Endothelial cell of umbilical vein (primary cell): ENCODE measurements around the gene SLCO3A1. TPM values are rescaled to one million over a fixed set of nuclear protein-coding genes. Genes with fewer than 3 reads are reported as not detected.

Source experiments
- BruUV-seq: library from RNA; stranded (reverse); fragments of 400-500 nt; replicated peaks from 2 replicates; lab custom pipeline; 2021; lab: Mats Ljungman, UMichigan
- CTCF ChIA-PET: fragments of 300-600, 350-600 bp; sonication (Branson Sonifier 250); formaldehyde crosslinking; loops from one replicate; lab custom pipeline; 2021; ENCODE audit warnings: antibody characterized with exemption, inconsistent platforms; lab: Charles Lee
- POLR2A ChIA-PET: fragments of 300-600, 350-600 bp; sonication (Branson Sonifier 250); formaldehyde crosslinking; loops from one replicate; lab custom pipeline; 2021; ENCODE audit warnings: antibody characterized with exemption, inconsistent platforms; lab: Charles Lee
- DNase-seq: peaks from one replicate; pipeline ENCODE4 v3.0.0-alpha.2; 2011; ENCODE audit warnings: low read depth, low spot score
- FAIRE-seq: peaks from 2 replicates; lab custom pipeline; 2011; peaks lifted over from hg19 to GRCh38; lab: Jason Lieb, UNC
- H2AFZ ChIP-seq: 2 replicates; pipeline ENCODE4 v1.6.0; 2012; ENCODE audit warnings: low read depth, low read length, control low read depth, inconsistent platforms
- H3K27ac ChIP-seq: 2 replicates; pipeline ENCODE4 v1.5.1; 2011; ENCODE audit warnings: low read depth, mild to moderate bottlenecking, control low read depth, low read length, moderate library complexity; ENCODE audit not compliant: insufficient read depth
- H3K27me3 ChIP-seq, 2 experiments: 2 replicates each; pipeline versions ENCODE4 v1.6.0 to v1.6.1; 2011; ENCODE audit warnings: low read length in 2 of 2, mixed read lengths in 1 of 2; ENCODE audit not compliant: control insufficient read depth in 2 of 2, insufficient read depth in 2 of 2
- H3K36me3 ChIP-seq, 2 experiments: 2 replicates in 1 of 2; 3 replicates in 1 of 2; pipeline ENCODE4 v1.5.1; 2011; ENCODE audit warnings: low read length in 2 of 2, mild to moderate bottlenecking in 1 of 2, moderate library complexity in 1 of 2; ENCODE audit not compliant: control insufficient read depth in 2 of 2, insufficient read depth in 2 of 2; ENCODE audit errors: extremely low read depth in 1 of 2
- H3K4me1 ChIP-seq: 3 replicates; pipeline ENCODE4 v1.5.1; 2011; ENCODE audit warnings: mild to moderate bottlenecking, low read length; ENCODE audit not compliant: control insufficient read depth, insufficient read depth; ENCODE audit errors: extremely low read depth
- H3K4me2 ChIP-seq: 2 replicates; pipeline ENCODE4 v1.6.1; 2011; ENCODE audit warnings: low read length, control low read depth, mixed read lengths; ENCODE audit not compliant: insufficient read depth
- H3K4me3 ChIP-seq, 3 experiments: fragments of 200-600 bp in 1 of 3; sonication (generic), shearing (Covaris generic) in 1 of 3; replicated peaks in 1 of 3; 2 replicates each; pipeline ENCODE4 v1.5.1; 2011 to 2016; ENCODE audit warnings: control low read depth in 3 of 3, low read length in 3 of 3, mild to moderate bottlenecking in 2 of 3, inconsistent platforms in 1 of 3, low read depth in 1 of 3, moderate library complexity in 1 of 3; ENCODE audit not compliant: insufficient read depth in 1 of 3
- H3K79me2 ChIP-seq: 2 replicates; pipeline ENCODE4 v1.6.0; 2012; ENCODE audit warnings: low read length, inconsistent platforms; ENCODE audit not compliant: control insufficient read depth, insufficient read depth
- H3K9ac ChIP-seq: replicated peaks from 2 replicates; pipeline ENCODE3; 2011; ENCODE audit warnings: low read length, control low read depth; ENCODE audit not compliant: insufficient read depth; ENCODE audit errors: extremely low read depth
- H3K9me1 ChIP-seq: replicated peaks from 3 replicates; pipeline ENCODE4 v1.6.0; 2011; ENCODE audit warnings: mild to moderate bottlenecking, low read length; ENCODE audit not compliant: control insufficient read depth, insufficient read depth; ENCODE audit errors: extremely low read depth
- H3K9me3 ChIP-seq: replicated peaks from 2 replicates; pipeline ENCODE4 v1.5.1; 2012; ENCODE audit warnings: low read length, inconsistent platforms; ENCODE audit not compliant: control insufficient read depth, insufficient read depth
- H4K20me1 ChIP-seq: replicated peaks from 2 replicates; pipeline ENCODE3; 2011; ENCODE audit warnings: mild to moderate bottlenecking, low read length; ENCODE audit not compliant: control insufficient read depth, insufficient read depth; ENCODE audit errors: extremely low read depth
- CTCF ChIP-seq, 2 donors: IDR thresholded peaks; 1 replicate in 1 of 2; 2 replicates in 1 of 2; pipeline ENCODE4 v1.5.1; 2011; ENCODE audit warnings: low read length in 2 of 2, mild to moderate bottlenecking in 2 of 2, moderate library complexity in 2 of 2, control low read depth in 1 of 2, inconsistent platforms in 1 of 2, low read depth in 1 of 2; ENCODE audit not compliant: insufficient read depth in 1 of 2; ENCODE audit errors: extremely low read depth in 1 of 2
- EZH2 ChIP-seq: IDR thresholded peaks from 2 replicates; pipeline ENCODE4 v1.6.1; 2012; ENCODE audit warnings: borderline replicate concordance, low read depth, mild to moderate bottlenecking, moderate library complexity, low read length, inconsistent platforms; ENCODE audit not compliant: severe bottlenecking
- FOS ChIP-seq: IDR thresholded peaks from 2 replicates; pipeline ENCODE4 v1.6.1; 2011; ENCODE audit warnings: mild to moderate bottlenecking, low read length, moderate library complexity, borderline replicate concordance; ENCODE audit not compliant: insufficient read depth
- GATA2 ChIP-seq: IDR thresholded peaks from 2 replicates; pipeline ENCODE4 v1.7.0; 2011; ENCODE audit warnings: low read depth, mild to moderate bottlenecking, moderate library complexity, mixed read lengths, low read length; ENCODE audit not compliant: insufficient read length, insufficient read depth
- JUN ChIP-seq: IDR thresholded peaks from 2 replicates; pipeline ENCODE4 v1.6.1; 2011; ENCODE audit warnings: borderline replicate concordance, low read depth; ENCODE audit not compliant: insufficient read length, insufficient read depth
- MAX ChIP-seq: IDR thresholded peaks from 2 replicates; pipeline ENCODE4 v1.6.1; 2011; ENCODE audit not compliant: insufficient read depth, insufficient read length
- MYC ChIP-seq: IDR thresholded peaks from one replicate; pipeline ENCODE4 v1.6.1; 2011; ENCODE audit warnings: mild to moderate bottlenecking, low read depth, low read length
- POLR2A ChIP-seq: IDR thresholded peaks from 2 replicates; pipeline ENCODE4 v1.6.1; 2012; ENCODE audit warnings: low read depth, mild to moderate bottlenecking, control low read depth, low read length
- POLR2AphosphoS5 ChIP-seq: IDR thresholded peaks from 2 replicates; pipeline ENCODE4 v1.6.1; 2012; ENCODE audit warnings: low read depth, mild to moderate bottlenecking, control low read depth, low read length, moderate library complexity; ENCODE audit not compliant: insufficient read depth
- dilution Hi-C: fragments of 300-500 bp; cut with MboI; formaldehyde crosslinking; loops from one replicate; pipeline ENCODE4 v1.15.0; 2019; ENCODE audit warnings: low sequenced_read_pairs; ENCODE audit not compliant: extremely low pct_ligation_motif_present
- intact Hi-C: fragments of 100-400 bp; cut with micrococcal nuclease; formaldehyde crosslinking; loops from one replicate; pipeline ENCODE4 v1.10.0; 2022
- polyA plus RNA-seq, 4 experiments: library from polyadenylated mRNA; depleted of rRNA in 3 of 4; stranded (reverse) in 3 of 4; unstranded in 1 of 4; fragments of >200 nt; gene quantifications; 2 replicates each; pipeline versions ENCODE4 v1.2.1 to v1.2.3, GENCODE V29; 2011 to 2012; ENCODE audit warnings: missing spikeins in 1 of 4
- total RNA-seq: library from RNA; stranded (reverse); gene quantifications from 2 replicates; pipeline ENCODE4 v1.2.3, GENCODE V29; 2021

Gene SLCO3A1
- total and polyA plus RNA-seq, 2 donors (not counting 3 experiments of a cell fraction or from before 2014, with no cell fraction given), result 0.88 to 0.92 TPM

GRCh38 chr15:92196342-92196741, 342.8 kb downstream of the SLCO3A1 start:
- H3K27me3 ChIP-seq, result no peaks in the 10 kb centered on the region
- no TSS peak for BruUV-seq
- dilution Hi-C loops, result no loop called here

More at GRCh38 chr15:92196342-92196741, 342.8 kb downstream of the SLCO3A1 start:
- Histone ChIP-seq H3K79me2 (no peaks in the 10 kb centered on the region), H3K4me2 (no peak overlapping the region), H3K36me3 (no peaks in the 10 kb centered on the region), H2AFZ (no peak overlapping the region), H3K9me3 (peaks cover 1% of the 10 kb centered on the region), H3K9ac (no peak overlapping the region), H3K4me3 (no peak overlapping the region), H3K27ac (no peak overlapping the region), H3K9me1 (no peaks in the 10 kb centered on the region), H4K20me1 (no peaks in the 10 kb centered on the region), H3K4me1 (no peaks in the 10 kb centered on the region)
- FAIRE-seq, result no peak
- ChIA-PET POLR2A (no interaction called here), CTCF (no interaction called here)
- intact Hi-C loops, result no loop called here
- TF ChIP-seq JUN (no peak), EZH2 (no peak), MAX (no peak), POLR2AphosphoS5 (no peak), MYC (no peak), FOS (no peak), POLR2A (no peak), GATA2 (no peak), CTCF (IDR thresholded peaks at IDR 0.05; ENCODE audit: extremely low read depth in 1 of 2, insufficient read depth in 1 of 2, low read depth in 1 of 2, low read length in 2 of 2) (no peak)
- no peak for DNase-seq
